Stomach smooth muscle (tissue), 2 donors: Measurements from ENCODE around the gene PTPRK.

Source experiments
- H3K27ac ChIP-seq: one replicate; pipeline ENCODE4 v1.7.0; 2013; ENCODE audit warnings: mild to moderate bottlenecking, low read length, inconsistent platforms
- H3K27me3 ChIP-seq, 2 donors: one replicate each; pipeline ENCODE4 v1.7.0; 2013; ENCODE audit warnings: low read length in 2 of 2; ENCODE audit not compliant: insufficient read depth in 2 of 2, control insufficient read depth in 1 of 2
- H3K36me3 ChIP-seq, 2 donors: one replicate each; pipeline ENCODE4 v1.7.0; 2013; ENCODE audit warnings: low read length in 2 of 2; ENCODE audit not compliant: control insufficient read depth in 2 of 2, insufficient read depth in 2 of 2
- H3K4me1 ChIP-seq: one replicate; pipeline ENCODE4 v1.7.0; 2013; ENCODE audit warnings: low read length; ENCODE audit not compliant: control insufficient read depth, insufficient read depth
- H3K4me3 ChIP-seq, 2 donors: one replicate each; pipeline ENCODE4 v1.7.0; 2013; ENCODE audit warnings: low read length in 2 of 2
- H3K9ac ChIP-seq, 2 donors: one replicate each; pipeline ENCODE4 v1.7.0; 2013; ENCODE audit warnings: low read length in 2 of 2, mild to moderate bottlenecking in 1 of 2
- H3K9me3 ChIP-seq, 2 donors: one replicate each; pipeline ENCODE4 v1.7.0; 2013; ENCODE audit warnings: low read length in 2 of 2; ENCODE audit not compliant: control insufficient read depth in 2 of 2
- donor health status: healthy.
- donor health status: Pancreatic carcinoma.

The PTPRK gene

DNA sequence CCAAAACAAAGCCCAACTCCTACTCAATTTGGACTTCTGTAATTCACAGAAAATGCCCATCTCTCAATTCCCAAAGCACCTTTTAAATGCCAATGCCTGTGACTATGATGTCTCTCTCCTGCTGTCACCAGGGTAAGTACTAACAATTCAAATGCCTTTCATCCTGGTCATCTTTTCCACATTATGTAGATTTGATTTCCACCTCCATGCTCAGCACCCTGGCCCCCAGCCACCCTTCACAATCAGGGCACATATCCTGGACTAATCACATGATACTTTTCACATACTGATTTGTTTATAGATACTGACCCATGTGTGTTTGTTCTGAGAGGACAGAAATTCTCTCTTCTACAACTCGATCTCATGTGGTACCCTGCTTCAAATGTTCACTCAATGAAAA is 236.3 kb downstream of the PTPRK start:
- Histone ChIP-seq H3K27ac (no peak overlapping the region), H3K36me3 (no peaks in the 10 kb centered on the region), H3K4me1 (peaks cover 2% of the 10 kb centered on the region)

DNA sequence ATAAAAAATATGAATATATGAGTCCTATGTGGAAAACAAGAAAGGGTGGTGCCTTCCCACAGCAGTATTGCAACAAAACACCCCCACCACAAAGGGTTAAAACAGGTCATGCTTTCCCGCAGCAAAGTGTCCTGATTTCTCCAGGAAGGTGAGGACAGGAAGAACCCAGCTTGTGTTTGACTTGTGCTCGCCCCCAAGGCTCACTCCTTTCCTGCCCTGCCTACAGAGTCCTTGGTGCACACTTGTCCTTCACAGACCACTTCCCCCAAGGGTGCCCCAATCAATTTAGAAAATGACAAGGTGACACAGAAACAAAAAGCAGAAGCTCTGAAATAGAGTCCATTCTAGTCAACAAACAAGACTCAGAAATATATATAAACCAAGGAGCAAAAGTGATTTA is 237.4 kb downstream of the PTPRK start:
- H3K4me1 ChIP-seq: peaks cover 2% of the 10 kb centered on the region
- H3K4me3 ChIP-seq: no peak overlapping the region
- H3K9ac ChIP-seq: no peak overlapping the region

More for the DNA sequence above, 236.3 kb downstream of the PTPRK start:
- H3K9ac ChIP-seq: no peak overlapping the region
- no peaks in the 10 kb centered on the region for H3K9me3 ChIP-seq
- no peak overlapping the region for H3K4me3 ChIP-seq
- H3K27me3 ChIP-seq: no peaks in the 10 kb centered on the region

DNA sequence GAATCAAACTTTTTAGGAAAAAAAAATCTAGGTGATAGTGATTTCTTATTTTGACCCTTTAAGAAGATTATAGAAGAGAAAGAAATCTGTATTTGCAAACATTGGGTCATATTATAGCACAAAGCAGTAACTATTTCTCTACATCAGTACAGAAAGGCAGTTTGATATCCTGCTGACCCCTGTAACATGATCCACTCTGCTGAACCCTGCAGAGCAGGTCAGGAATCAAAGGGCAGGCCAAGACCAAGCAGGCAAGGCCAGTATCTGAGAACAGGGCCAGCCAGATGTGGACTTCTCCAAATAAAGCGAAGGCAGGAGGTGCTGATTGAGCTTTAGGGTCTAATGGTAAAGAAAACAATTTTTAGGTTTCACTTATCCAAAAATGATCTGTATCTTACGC is 239.4 kb downstream of the PTPRK start:
- no peak overlapping the region for H3K27ac ChIP-seq
- no peaks in the 10 kb centered on the region for H3K27me3 ChIP-seq
- peaks cover 2% of the 10 kb centered on the region for H3K4me1 ChIP-seq
- no peaks in the 10 kb centered on the region for H3K9me3 ChIP-seq
- no peaks in the 10 kb centered on the region for H3K36me3 ChIP-seq
- H3K4me3 ChIP-seq: no peak overlapping the region
- H3K9ac ChIP-seq: no peak overlapping the region

More for the DNA sequence above, 237.4 kb downstream of the PTPRK start:
- Histone ChIP-seq H3K27me3 (no peaks in the 10 kb centered on the region), H3K27ac (no peak overlapping the region), H3K36me3 (no peaks in the 10 kb centered on the region), H3K9me3 (no peaks in the 10 kb centered on the region)

DNA sequence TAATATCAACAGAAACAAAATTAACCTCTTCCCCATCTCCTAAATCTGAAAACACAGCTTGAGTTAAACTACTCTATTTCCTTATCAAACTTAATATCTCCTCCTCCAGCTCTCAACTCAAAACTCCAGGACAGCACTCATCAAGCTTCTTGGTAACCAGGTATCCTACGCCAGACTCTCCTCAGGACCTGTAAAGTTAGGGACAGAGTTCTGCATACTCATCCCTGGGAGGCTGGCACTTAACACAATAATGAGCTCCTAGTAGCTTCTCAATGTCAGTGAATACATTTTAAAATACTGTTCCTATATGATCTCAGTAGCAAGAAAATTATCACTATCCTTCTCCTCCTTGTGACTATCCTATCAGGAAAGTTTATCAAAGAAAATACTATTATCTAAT is 240.3 kb downstream of the PTPRK start:
- H3K4me1 ChIP-seq: peaks cover 2% of the 10 kb centered on the region
- no peak overlapping the region for H3K9ac ChIP-seq
- no peak overlapping the region for H3K27ac ChIP-seq
- H3K9me3 ChIP-seq: no peaks in the 10 kb centered on the region
- H3K27me3 ChIP-seq: no peaks in the 10 kb centered on the region
- no peaks in the 10 kb centered on the region for H3K36me3 ChIP-seq
- no peak overlapping the region for H3K4me3 ChIP-seq

DNA sequence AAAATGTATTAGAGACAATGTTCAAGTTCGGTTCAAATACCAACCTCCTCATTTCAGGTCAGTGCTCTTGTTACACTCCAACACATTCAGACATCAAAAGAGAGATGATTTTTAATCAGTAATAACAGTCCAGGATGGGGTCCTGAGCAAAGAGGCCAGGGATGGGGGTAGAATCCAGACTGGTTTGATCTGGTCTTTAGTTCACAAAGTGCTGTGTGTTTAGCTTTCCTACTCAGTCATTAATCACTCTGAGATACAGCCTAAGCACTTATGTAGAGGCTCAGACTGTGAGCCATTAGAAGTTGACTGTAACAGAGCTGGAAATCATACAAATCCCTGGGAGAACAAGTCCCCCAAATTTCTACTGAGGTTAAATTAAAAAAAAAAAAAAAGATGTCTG is 241.6 kb downstream of the PTPRK start:
- Histone ChIP-seq H3K27me3 (no peaks in the 10 kb centered on the region), H3K9me3 (no peaks in the 10 kb centered on the region), H3K9ac (no peak overlapping the region), H3K4me1 (no peaks in the 10 kb centered on the region), H3K27ac (no peak overlapping the region), H3K36me3 (no peaks in the 10 kb centered on the region), H3K4me3 (no peak overlapping the region)

GRCh38 chr6:128277379-128277778 is 243.0 kb downstream of the PTPRK start:
- Histone ChIP-seq H3K4me3 (no peak overlapping the region), H3K9me3 (no peaks in the 10 kb centered on the region), H3K27me3 (no peaks in the 10 kb centered on the region), H3K36me3 (no peaks in the 10 kb centered on the region), H3K9ac (no peak overlapping the region), H3K27ac (no peak overlapping the region), H3K4me1 (no peaks in the 10 kb centered on the region)

DNA sequence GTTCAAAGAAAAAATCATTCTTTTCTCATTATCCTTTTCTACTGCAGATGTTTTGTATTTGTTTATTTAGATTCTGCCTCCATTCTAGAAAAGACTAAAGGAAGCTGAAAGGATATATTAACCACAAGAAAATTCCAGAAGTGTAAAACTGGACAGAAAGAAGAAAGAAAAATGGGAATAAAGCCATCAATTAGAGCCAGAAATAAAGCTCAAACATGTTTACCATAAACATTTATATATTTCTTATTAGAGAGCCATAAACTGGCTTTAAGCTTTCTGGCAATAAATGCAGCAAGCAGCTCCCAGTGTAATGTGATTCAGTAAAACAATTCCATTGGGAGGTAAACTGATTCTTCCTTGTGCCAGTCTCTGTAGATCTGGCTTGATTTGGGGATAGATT is 244.1 kb downstream of the PTPRK start:
- H3K27ac ChIP-seq: no peak overlapping the region
- no peaks in the 10 kb centered on the region for H3K4me1 ChIP-seq
- no peaks in the 10 kb centered on the region for H3K36me3 ChIP-seq
- H3K4me3 ChIP-seq: no peak overlapping the region
- no peak overlapping the region for H3K9ac ChIP-seq
- no peaks in the 10 kb centered on the region for H3K9me3 ChIP-seq
- no peaks in the 10 kb centered on the region for H3K27me3 ChIP-seq

GRCh38 chr6:128275681-128276080 is 244.7 kb downstream of the PTPRK start:
- Histone ChIP-seq H3K4me3 (no peak overlapping the region), H3K9ac (no peak overlapping the region), H3K4me1 (no peaks in the 10 kb centered on the region), H3K27ac (no peak overlapping the region), H3K36me3 (no peaks in the 10 kb centered on the region), H3K9me3 (no peaks in the 10 kb centered on the region), H3K27me3 (no peaks in the 10 kb centered on the region)

GRCh38 chr6:128275030-128275429 is 245.4 kb downstream of the PTPRK start:
- H3K27ac ChIP-seq: no peak overlapping the region
- H3K36me3 ChIP-seq: no peaks in the 10 kb centered on the region
- H3K9ac ChIP-seq: no peak overlapping the region
- no peaks in the 10 kb centered on the region for H3K27me3 ChIP-seq
- no peaks in the 10 kb centered on the region for H3K9me3 ChIP-seq
- no peaks in the 10 kb centered on the region for H3K4me1 ChIP-seq
- no peak overlapping the region for H3K4me3 ChIP-seq

DNA sequence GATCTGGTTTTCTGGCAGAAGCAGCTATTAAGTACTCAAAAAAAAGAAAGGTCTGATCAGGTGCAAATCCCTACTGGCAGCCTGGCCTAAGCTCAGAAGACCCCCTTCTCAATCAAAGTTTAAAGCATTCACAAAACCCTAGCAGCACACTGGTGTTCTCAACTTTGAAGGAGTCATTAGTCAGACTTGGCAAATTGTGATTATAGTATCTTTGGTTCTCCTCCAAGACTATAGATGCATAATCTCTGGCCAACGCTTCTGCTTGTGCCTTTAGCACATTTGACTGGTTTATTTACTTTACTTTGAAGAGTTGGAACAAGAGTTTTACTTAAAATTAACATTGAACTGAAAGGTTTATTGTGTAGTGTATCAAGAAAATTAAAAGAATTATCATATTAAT is 248.9 kb downstream of the PTPRK start:
- Histone ChIP-seq H3K9ac (no peak overlapping the region), H3K27ac (no peak overlapping the region), H3K4me1 (no peaks in the 10 kb centered on the region), H3K36me3 (no peaks in the 10 kb centered on the region), H3K4me3 (no peak overlapping the region), H3K9me3 (no peaks in the 10 kb centered on the region), H3K27me3 (no peaks in the 10 kb centered on the region)

- no peak overlapping the region for H3K27ac ChIP-seq
- no peak overlapping the region for H3K9ac ChIP-seq
- peaks cover 0 to 4% of the 10 kb centered on the region in 2 donors for H3K36me3 ChIP-seq
- no peaks in the 10 kb centered on the region for H3K27me3 ChIP-seq
- H3K9me3 ChIP-seq: no peaks in the 10 kb centered on the region
- H3K4me3 ChIP-seq: no peak overlapping the region
- no peaks in the 10 kb centered on the region for H3K4me1 ChIP-seq
These were observed 249.4 kb downstream of the PTPRK start for GRCh38 chr6:128271011-128271410.
